Medulla oblongata (tissue), 1 donor: ENCODE data around the gene CASTOR1.
A peak's percentile ranks its signal among the peaks of the same experiment; 100 is the strongest.

ENCODE experiments used
- DNase-seq: peaks from one replicate; pipeline ENCODE4 v3.0.0-alpha.2; 2015; ENCODE audit errors: extremely low spot score

CASTOR1 gene

GRCh38 chr22:30265131-30265720 is 24.1 kb downstream of the CASTOR1 start:
- no peak for DNase-seq

- DNase-seq = no peak
These were observed 25.4 kb downstream of the CASTOR1 start for GRCh38 chr22:30263883-30264282.

GRCh38 chr22:30262917-30263741 is 26.2 kb downstream of the CASTOR1 start:
- peak; percentile 80 for DNase-seq

DNA sequence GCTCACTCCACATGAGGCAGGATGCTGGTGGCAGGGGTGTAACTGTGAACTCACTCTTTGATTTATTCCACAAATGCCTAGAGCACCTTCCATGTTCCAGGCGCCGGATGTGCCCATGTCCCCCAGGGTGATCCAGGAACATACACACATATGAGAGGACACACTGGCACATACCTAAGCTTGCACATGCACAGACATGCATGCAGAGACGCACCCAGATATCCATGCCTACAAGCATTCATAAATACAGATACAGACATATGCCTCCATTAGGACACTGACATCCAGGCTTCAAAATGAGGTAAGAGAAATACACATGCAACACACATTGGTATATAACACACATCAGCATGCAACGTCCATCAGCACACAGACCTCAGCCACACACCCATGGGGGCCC is 27.2 kb downstream of the CASTOR1 start:
- DNase-seq = no peak

DNA sequence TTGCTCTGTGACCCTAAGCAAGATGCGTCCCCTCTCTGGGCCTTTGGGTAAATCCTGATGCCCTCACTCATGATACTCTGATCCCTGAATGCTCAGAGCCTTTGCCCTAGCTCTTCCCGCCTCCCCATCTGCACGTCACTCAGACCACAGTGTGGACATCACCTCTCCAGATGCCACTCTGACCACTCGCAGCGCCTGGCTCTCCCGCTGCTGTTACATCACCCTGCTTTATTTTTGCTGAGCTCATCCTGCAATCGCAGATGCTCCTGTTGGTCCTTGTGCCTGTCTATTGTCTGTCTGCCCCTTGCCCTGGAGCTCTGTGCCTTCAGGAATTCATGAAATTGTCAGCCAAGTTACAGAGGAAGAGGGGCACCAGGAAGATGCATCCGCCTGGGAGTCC is 28.2 kb downstream of the CASTOR1 start:
- DNase-seq = no peak

DNA sequence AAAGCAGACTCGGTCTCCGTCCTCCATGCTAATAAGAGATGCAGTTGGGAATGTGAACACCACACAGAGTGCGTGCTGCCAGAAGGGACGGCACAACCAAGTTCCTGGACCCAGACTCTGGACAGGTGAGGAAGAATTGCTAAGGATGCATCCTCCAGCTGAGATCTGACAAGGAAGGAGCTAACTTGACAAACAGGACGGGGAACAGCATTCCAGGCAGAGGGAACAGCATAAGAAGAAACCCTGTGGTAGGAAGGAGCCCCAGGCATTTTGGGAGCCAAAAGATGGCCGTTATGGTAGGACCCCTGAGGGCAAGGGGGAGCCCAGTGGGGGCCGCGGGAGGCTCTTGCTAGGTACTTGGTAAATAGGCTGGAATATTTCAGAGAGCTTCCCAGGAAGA is 28.6 kb downstream of the CASTOR1 start:
- DNase-seq = no peak

DNA sequence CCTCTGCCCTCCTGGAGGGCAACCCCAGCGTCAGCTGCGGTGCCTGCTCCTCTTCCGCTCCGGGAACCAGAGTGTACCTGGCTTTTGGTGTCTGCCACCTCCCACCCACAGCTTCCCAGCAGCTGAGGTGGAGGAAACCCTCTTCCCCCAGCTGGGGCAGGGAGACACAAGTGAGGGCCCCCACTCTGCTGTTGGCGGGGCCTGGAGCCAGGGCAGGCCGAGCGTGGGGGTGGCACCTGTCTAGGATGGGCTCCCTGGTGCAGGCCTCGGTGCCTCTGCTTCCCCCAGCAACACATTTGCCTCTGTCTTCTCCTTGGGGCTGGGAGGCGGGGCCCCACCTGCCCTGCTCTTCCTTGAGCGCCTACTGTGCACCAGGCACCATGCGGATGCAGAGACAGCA is 29.0 kb downstream of the CASTOR1 start:
- no peak for DNase-seq

DNA sequence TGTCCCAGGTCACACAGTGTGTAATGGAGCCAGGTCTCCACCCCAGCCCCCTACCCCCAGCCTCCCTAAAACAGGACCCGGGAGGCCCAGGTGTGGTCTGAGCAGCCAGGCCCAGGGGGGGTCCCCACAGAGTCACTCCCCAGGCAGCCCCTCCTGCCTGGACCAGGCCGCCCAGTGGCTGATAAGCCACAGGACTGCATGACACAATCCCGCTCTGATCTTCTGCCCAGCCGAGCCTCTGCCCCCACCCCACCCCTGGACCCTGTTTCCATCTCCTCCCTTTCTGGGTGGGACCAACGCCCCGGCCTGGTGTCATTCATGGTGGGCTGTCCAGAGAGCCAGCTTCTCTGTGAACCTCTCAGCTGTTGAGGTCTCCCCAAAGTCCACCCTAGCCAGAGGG is 35.0 kb downstream of the CASTOR1 start:
- no peak for DNase-seq

GRCh38 chr22:30253205-30253852 is 36.0 kb downstream of the CASTOR1 start:
- DNase-seq = peak; percentile 65

GRCh38 chr22:30252411-30253204 is 36.7 kb downstream of the CASTOR1 start:
- no peak for DNase-seq

- no peak for DNase-seq
These were observed 37.6 kb downstream of the CASTOR1 start for GRCh38 chr22:30251711-30252110.

DNA sequence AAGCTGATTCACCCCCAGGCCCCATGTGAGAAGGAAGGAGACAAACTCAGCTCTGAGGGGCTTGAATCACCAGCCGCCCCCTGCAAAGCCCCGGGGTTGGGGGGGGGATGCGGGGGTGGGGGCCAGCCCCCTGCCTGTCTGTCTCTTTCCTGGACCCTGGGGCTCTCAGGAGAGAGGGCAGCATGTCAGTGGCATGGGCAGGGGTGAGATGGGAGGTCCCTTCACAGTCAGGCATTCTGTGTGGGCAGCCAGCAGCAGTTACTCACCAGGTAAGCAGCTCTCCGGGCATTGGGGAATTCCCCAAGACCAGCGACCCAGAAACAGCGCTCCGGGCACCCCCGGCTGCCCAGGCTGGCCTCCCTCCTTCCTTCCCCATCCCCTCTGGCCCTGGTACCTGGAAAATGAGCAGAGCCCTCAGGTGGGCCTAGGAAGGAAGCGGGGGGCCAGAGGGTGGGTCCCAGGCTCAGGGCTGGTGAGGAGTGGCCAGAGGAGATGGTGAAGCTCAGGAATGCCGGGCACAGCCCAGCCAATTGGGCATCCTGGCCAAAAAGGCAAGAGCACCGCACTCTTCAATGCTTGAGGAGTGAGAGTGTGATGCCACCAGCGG is 38.5 kb downstream of the CASTOR1 start:
- no peak for DNase-seq

DNA sequence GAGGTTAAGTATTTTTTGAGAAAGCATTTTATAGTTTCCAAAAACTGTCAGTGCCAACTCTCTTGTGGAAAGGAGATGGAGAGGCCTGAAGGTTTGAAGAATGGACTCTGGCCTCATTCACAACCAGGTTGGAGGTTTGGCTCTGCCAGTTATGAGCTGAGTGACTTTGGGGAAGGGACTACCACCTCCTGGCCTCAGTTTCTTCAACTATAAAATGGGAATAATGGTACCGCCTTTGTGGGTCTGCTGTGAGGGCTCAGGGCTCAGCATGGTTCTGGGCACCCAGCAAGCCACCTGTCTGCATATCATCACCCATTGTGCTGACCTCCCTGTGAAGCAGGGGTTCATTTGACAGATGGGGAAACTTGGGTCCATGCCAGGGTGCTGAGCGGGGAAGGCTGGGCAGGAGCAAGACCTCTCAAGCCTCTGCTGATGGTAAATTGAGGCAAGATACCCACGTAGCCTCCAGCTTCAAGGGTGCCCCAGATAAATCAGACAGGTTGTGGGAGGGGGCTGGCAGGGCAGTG is 39.2 kb downstream of the CASTOR1 start:
- no peak for DNase-seq

DNA sequence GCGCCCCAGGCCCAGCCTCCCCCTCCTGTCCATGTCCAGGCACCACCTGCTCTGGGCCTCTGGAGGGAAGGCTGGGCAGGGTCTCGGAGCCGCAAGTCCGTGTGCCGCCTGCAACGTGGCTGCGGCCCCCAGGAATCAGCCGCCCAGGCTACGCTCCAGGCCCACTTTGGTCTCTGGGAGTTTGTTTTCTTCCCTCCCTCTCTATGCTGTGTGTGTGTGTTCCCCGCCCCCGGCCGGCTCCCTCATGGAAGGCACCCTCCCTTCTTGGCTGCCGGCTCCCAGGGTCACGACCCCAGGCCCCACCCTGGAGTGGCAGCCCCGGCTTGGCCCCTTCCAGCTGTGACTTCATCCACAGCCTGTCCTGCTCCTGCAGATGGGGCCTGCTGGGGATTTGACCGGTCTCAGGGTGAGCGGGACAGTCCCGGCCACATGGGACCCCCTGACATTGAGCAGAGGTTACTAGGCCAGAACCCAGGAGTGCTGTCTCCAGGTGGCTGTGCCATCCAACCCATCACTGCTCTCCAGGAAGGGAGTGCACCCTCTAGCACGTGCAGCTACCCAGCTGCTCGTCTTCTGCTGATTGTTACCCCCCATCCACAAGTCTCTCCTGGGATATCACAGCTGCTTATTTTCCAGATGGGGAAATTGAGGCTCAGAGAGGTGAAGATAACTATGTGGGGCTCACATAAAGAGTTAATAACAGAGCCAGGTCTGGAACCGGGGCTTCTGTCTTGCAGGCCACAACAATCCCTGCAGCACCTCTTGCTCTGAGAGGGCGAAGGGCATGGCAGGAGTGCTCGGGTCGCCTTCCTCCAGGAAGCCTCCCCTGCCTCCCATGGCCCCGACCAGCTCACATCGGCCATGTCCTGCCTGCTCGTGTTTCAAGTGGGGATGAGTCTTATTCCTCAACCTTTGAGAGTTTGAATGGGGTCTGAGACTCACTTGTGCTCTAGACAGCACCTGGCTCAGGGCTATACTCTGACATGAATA is 40.0 kb downstream of the CASTOR1 start:
- DNase-seq = no peak

- no peak for DNase-seq
These were observed 40.8 kb downstream of the CASTOR1 start for GRCh38 chr22:30248484-30248883.

DNA sequence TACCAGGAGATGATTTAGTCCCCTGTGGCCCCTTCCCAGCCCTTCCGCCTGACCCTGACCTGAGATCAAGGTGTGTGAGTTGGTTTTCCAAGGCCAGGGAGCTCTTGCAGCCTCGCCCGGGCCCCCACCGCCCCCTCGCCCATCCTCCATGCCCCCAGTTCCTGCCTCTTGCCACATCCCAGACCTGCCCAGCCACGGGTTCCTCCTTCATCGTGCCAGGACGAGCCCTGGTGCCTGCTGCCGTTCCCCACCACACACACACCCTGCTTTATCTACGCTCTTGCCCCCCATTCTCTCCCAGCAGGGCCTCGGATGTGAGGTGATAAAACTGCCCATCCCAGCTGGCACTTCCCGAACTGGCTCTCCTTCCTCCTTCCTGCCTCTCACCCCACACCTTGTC is 41.3 kb downstream of the CASTOR1 start:
- no peak for DNase-seq

GRCh38 chr22:30247561-30247960 is 41.7 kb downstream of the CASTOR1 start:
- no peak for DNase-seq

DNA sequence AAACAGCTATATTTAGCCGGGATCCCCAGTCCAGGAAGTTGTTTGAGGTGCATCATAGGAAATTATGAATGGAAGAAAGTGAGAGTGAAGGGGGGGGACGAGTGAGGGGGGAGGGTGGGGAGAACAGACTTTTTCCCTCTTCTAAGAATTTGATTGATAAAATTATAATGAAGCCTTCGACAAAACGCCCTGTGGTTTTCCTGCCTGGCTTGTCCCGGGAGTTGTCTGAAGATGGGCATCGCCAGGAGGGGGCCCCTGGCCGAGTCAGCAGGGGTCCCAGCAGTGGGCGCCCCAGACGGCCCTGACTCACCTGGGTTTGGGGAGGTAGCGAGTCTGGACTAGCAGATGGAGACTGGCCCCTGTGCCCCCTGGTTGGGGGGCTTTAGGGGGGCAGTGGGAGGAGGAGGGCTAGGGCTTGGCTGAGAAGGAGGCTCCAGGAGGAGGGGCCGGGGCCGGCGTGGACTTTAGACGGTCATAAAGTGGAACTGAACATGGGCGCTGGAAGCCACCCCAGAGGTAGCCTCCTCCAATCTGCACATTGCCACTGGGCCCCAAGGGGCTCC is 42.4 kb downstream of the CASTOR1 start:
- DNase-seq = no peak

- peak; percentile 14 for DNase-seq
These were observed 43.1 kb downstream of the CASTOR1 start, which contains the start of gene LIF for GRCh38 chr22:30245985-30246813. Gene LIF, minus strand, starts transcription at chr22:30246759. Its CDS starts 64 bp downstream, at chr22:30246695.
